ENCODE data around the gene SLC7A7. TPM values are rescaled to one million over a fixed set of nuclear protein-coding genes. Genes with fewer than 3 reads are reported as not detected.

The SLC7A7 gene
- total RNA-seq, 4 donors from 2014 or later: 1.00 to 67.0 (median 33.6) TPM

DNA sequence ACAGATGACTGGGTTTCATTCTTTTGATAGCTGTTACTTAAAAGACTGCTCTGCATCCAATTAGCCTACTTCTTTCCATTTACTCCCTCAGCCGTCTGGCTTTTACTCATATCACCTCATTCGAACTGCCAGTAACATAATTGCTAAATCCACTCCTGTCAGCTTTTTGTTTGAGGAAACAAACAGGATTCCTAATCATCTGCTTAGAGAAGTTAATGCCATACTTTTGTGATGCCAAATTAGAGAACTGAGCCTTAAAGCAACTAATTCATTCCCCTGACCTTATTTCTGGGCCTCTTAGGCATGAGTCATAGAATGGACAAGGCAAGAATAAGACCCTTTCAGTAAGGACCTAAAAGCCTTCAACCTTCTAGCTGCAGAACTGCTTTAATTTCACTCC lies 45.9 kb downstream of the SLC7A7 start:
- DNase-seq: no peak
- Histone ChIP-seq H3K9me3 (no peaks in the 10 kb centered on the region), H3K27ac (no peak overlapping the region), H3K27me3 (no peaks in the 10 kb centered on the region), H3K4me3 (no peak overlapping the region), H3K4me1 (peaks cover 15 to 26% (median 17%) of the 10 kb centered on the region in 4 donors), H3K36me3 (peaks cover 0 to 50% (median 21%) of the 10 kb centered on the region in 4 donors)
- TF ChIP-seq EP300 (IDR thresholded peaks at IDR 0.05; ENCODE audit: low read depth): no peak
- TF ChIP-seq POLR2A (IDR thresholded peaks at IDR 0.05): no peak
- TF ChIP-seq, protein P1, sequence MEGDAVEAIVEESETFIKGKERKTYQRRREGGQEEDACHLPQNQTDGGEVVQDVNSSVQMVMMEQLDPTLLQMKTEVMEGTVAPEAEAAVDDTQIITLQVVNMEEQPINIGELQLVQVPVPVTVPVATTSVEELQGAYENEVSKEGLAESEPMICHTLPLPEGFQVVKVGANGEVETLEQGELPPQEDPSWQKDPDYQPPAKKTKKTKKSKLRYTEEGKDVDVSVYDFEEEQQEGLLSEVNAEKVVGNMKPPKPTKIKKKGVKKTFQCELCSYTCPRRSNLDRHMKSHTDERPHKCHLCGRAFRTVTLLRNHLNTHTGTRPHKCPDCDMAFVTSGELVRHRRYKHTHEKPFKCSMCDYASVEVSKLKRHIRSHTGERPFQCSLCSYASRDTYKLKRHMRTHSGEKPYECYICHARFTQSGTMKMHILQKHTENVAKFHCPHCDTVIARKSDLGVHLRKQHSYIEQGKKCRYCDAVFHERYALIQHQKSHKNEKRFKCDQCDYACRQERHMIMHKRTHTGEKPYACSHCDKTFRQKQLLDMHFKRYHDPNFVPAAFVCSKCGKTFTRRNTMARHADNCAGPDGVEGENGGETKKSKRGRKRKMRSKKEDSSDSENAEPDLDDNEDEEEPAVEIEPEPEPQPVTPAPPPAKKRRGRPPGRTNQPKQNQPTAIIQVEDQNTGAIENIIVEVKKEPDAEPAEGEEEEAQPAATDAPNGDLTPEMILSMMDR (IDR thresholded peaks at IDR 0.05): no peak
- no peak for TF ChIP-seq POLR2AphosphoS5 (IDR thresholded peaks at IDR 0.05)
- in situ Hi-C loops (cut with MboI; ENCODE audit: low pct_ligation_motif_present in 1 of 4, low pct_unique_long_range_greater_than_20kb in 1 of 4, low sequenced_read_pairs in 3 of 4) (no loop called here), intact Hi-C loops (cut with DNase I; ENCODE audit: low total_unique reads) (no loop called here)
- 84 to 89% methylated on average over 2 of the region's 2 CpGs for WGBS, 2 donors (ENCODE audit: low coverage in 1 of 2)

DNA sequence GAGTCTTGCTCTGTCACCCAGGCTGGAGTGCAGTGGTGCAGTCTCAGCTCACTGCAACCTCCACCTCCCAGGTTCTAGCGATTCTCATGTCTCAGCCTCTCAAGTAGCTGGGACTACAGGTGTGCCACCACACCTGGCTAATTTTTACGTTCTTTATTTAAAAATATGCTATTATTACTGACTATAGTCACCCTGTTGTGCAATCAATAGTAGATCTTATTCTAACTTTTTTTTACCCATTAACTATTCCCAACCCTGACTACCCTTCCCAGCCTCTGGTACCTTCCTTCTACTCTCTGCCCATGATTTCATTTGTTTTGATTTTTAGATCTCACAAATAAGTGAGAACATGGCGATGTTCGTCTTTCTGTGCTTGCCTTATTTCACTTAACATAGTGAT lies 46.3 kb downstream of the SLC7A7 start:
- DNase-seq: no peak
- H3K4me3 ChIP-seq: no peak overlapping the region
- no peak overlapping the region for H3K27ac ChIP-seq
- peaks cover 15 to 26% (median 17%) of the 10 kb centered on the region in 4 donors for H3K4me1 ChIP-seq
- intact Hi-C loops (cut with DNase I; ENCODE audit: low total_unique reads) (no loop called here), in situ Hi-C loops (cut with MboI; ENCODE audit: low pct_ligation_motif_present in 1 of 4, low pct_unique_long_range_greater_than_20kb in 1 of 4, low sequenced_read_pairs in 3 of 4) (no loop called here)
- H3K27me3 ChIP-seq: no peaks in the 10 kb centered on the region
- no peak for TF ChIP-seq POLR2AphosphoS5 (IDR thresholded peaks at IDR 0.05)
- TF ChIP-seq POLR2A (IDR thresholded peaks at IDR 0.05): no peak
- TF ChIP-seq, protein P1 (IDR thresholded peaks at IDR 0.05): no peak
- no peak for TF ChIP-seq EP300 (IDR thresholded peaks at IDR 0.05; ENCODE audit: low read depth)
- peaks cover 0 to 50% (median 21%) of the 10 kb centered on the region in 4 donors for H3K36me3 ChIP-seq
- 94 to 96% methylated on average over 4 of the region's 4 CpGs for WGBS, 2 donors (ENCODE audit: low coverage in 1 of 2)
- no peaks in the 10 kb centered on the region for H3K9me3 ChIP-seq

DNA sequence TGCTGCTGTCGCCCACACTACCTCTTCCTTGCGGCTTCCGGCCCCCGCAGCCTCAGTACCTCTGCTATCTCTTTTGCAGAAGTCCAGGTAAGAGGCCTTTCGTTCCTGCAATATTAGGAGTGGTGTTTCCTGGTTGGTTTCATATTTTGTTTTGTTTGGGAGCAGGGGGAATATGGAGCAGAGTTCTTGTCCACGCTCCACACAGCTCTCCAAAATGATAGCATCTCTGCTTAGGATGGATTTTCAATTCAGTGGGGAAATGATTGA lies 48.0 kb downstream of the SLC7A7 start:
- in situ Hi-C loops (cut with MboI; ENCODE audit: low pct_ligation_motif_present in 1 of 4, low pct_unique_long_range_greater_than_20kb in 1 of 4, low sequenced_read_pairs in 3 of 4): no loop called here
- DNase-seq: no peak

DNA sequence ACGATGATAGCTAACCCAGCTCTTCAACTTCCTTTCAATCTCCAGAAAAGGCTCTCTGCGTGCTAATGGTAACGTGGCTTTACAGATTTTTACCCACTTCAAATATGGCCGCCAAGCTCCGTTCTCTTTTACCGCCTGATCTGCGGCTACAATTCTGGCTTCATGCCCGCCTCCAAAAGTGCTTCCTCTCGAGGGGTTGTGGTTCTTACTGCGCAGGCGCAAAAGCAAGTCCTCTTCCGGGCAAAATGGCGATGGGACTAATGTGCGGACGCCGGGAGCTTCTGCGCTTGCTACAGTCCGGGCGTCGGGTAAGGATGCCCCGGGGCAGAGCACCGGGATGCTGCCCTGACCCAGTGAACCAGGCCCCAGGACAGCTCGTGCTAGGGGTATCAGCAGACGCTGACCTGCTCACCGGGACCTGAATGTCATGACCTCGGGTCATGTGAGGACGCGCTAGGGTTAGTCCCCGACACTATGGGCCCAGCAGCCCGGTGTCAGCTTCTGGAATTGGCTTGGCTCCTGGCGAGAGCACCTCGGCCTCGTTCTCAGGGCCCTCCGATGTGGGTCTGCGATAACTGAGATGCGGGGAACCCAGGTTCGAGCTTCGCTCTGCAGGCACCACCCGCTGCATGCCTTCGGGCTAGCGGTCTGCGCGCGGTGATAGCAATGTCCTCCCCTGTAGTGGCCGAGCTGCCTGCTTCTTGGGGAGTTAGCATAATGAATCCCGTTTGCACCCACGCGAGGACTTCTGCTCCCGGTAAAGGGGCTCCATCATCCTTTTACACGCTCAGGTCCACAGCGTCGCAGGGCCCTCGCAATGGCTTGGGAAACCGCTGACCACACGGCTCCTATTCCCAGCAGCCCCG lies 48.5 kb downstream of the SLC7A7 start, which contains the start of gene OXA1L:
OXA1L (plus strand) TSS at position 232 of the 866 bp plus-strand sequence; CDS start at position 246, 14 bp downstream.
- in situ Hi-C loops (cut with MboI; ENCODE audit: low pct_ligation_motif_present in 1 of 4, low pct_unique_long_range_greater_than_20kb in 1 of 4, low sequenced_read_pairs in 3 of 4): no loop called here
- peaks cover 0 to 33% (median 17%) of the 10 kb centered on the region in 4 donors for H3K36me3 ChIP-seq

More for the DNA sequence above, 48.0 kb downstream of the SLC7A7 start:
- WGBS, 2 donors (ENCODE audit: low coverage in 1 of 2): 0 to 5% methylated on average over 2 to 6 of the region's 6 CpGs
- H3K4me1 ChIP-seq: peaks cover 15 to 26% (median 17%) of the 10 kb centered on the region in 4 donors
- intact Hi-C loops (cut with DNase I; ENCODE audit: low total_unique reads): no loop called here
- TF ChIP-seq, protein P1 (IDR thresholded peaks at IDR 0.05): no peak
- TF ChIP-seq EP300 (IDR thresholded peaks at IDR 0.05; ENCODE audit: low read depth) (no peak), POLR2AphosphoS5 (IDR thresholded peaks at IDR 0.05) (no peak), POLR2A (IDR thresholded peaks at IDR 0.05) (no peak)
- peak overlapping the region; percentile 62 to 76 (median 74) for H3K4me3 ChIP-seq
- H3K36me3 ChIP-seq: peaks cover 0 to 37% (median 19%) of the 10 kb centered on the region in 4 donors
- H3K27ac ChIP-seq: peak overlapping the region; percentile 78 to 89 (median 86)
- peaks cover 0 to under 1% of the 10 kb centered on the region in 2 donors for H3K9me3 ChIP-seq
- H3K27me3 ChIP-seq: no peaks in the 10 kb centered on the region

More for the DNA sequence above, 48.5 kb downstream of the SLC7A7 start, which contains the start of gene OXA1L:
- intact Hi-C loops (cut with DNase I; ENCODE audit: low total_unique reads): no loop called here
- Histone ChIP-seq H3K4me1 (peaks cover 15 to 26% (median 17%) of the 10 kb centered on the region in 4 donors), H3K9me3 (peaks cover 5% of the 10 kb centered on the region in 2 donors), H3K4me3 (peak within 1 kb of the TSS; percentile 62 to 76 (median 74)), H3K27ac (peak within 1 kb of the TSS; percentile 78 to 89 (median 86)), H3K27me3 (no peaks in the 10 kb centered on the region)
- peak; percentile 98 for DNase-seq
- 0% methylated on average over 3 to 56 of the region's 56 CpGs for WGBS, 2 donors (ENCODE audit: low coverage in 1 of 2)
- TF ChIP-seq POLR2AphosphoS5 (IDR thresholded peaks at IDR 0.05): peak; percentile 80 to 85 (median 85)
- no peak for TF ChIP-seq EP300 (IDR thresholded peaks at IDR 0.05; ENCODE audit: low read depth)
- TF ChIP-seq POLR2A (IDR thresholded peaks at IDR 0.05): peak; percentile 70
- TF ChIP-seq, protein P1 (IDR thresholded peaks at IDR 0.05): no peak
